HEK293 (cell line): ENCODE results near the gene NLRP6.

ENCODE experiments used
- EGR2 ChIP-seq: fragments of 450-650 bp; formaldehyde crosslinking; IDR thresholded peaks from 2 replicates; pipeline ENCODE4 v1.5.1; 2016; ENCODE audit warnings: low read depth, missing biosample characterization, missing genetic modification characterization
- ELK4 ChIP-seq: IDR thresholded peaks from 2 replicates; pipeline ENCODE4 v1.6.1; 2011; ENCODE audit warnings: mild to moderate bottlenecking, low read depth, low read length, borderline replicate concordance
- INSM2 ChIP-seq: fragments of 450-650 bp; formaldehyde crosslinking; IDR thresholded peaks from 2 replicates; pipeline ENCODE4 v1.5.1; 2016; ENCODE audit warnings: missing biosample characterization, missing genetic modification characterization
- KLF16 ChIP-seq: fragments of 450-650 bp; formaldehyde crosslinking; IDR thresholded peaks from 2 replicates; pipeline ENCODE4 v1.5.1; 2017; ENCODE audit warnings: missing biosample characterization, missing genetic modification characterization
- KLF7 ChIP-seq: fragments of 450-650 bp; formaldehyde crosslinking; IDR thresholded peaks from 2 replicates; pipeline ENCODE4 v1.5.1; 2016; ENCODE audit warnings: missing biosample characterization, missing genetic modification characterization, borderline replicate concordance
- PATZ1 ChIP-seq: fragments of 450-650 bp; formaldehyde crosslinking; IDR thresholded peaks from 2 replicates; pipeline ENCODE4 v1.5.1; 2016; ENCODE audit warnings: missing biosample characterization, missing genetic modification characterization
- PRDM2 ChIP-seq: fragments of 450-650 bp; formaldehyde crosslinking; IDR thresholded peaks from 2 replicates; pipeline ENCODE4 v1.5.1; 2016; ENCODE audit warnings: missing biosample characterization, missing genetic modification characterization, borderline replicate concordance
- SP7 ChIP-seq: fragments of 450-650 bp; formaldehyde crosslinking; IDR thresholded peaks from 2 replicates; pipeline ENCODE4 v1.5.1; 2016; ENCODE audit warnings: missing biosample characterization, missing genetic modification characterization
- TRIM28 ChIP-seq: IDR thresholded peaks from 2 replicates; pipeline ENCODE4 v1.6.1; 2011; ENCODE audit warnings: low read length, control low read depth, borderline replicate concordance
- TSHZ1 ChIP-seq: fragments of 450-650 bp; formaldehyde crosslinking; IDR thresholded peaks from 2 replicates; pipeline ENCODE4 v1.5.1; 2016; ENCODE audit warnings: missing biosample characterization, missing genetic modification characterization, borderline replicate concordance
- ZBTB1 ChIP-seq: fragments of 450-650 bp; formaldehyde crosslinking; IDR thresholded peaks from 2 replicates; pipeline ENCODE4 v1.5.1; 2016; ENCODE audit warnings: missing biosample characterization, missing genetic modification characterization
- ZBTB26 ChIP-seq: fragments of 450-650 bp; formaldehyde crosslinking; optimal IDR thresholded peaks from 2 replicates; pipeline ENCODE3; 2016; ENCODE audit warnings: missing biosample characterization, mild to moderate bottlenecking, missing genetic modification characterization
- ZNF10 ChIP-seq: fragments of 450-650 bp; formaldehyde crosslinking; IDR thresholded peaks from 2 replicates; pipeline ENCODE4 v1.5.1; 2017; ENCODE audit warnings: missing biosample characterization, missing genetic modification characterization
- ZNF16 ChIP-seq: fragments of 450-650 bp; formaldehyde crosslinking; IDR thresholded peaks from 2 replicates; pipeline ENCODE4 v1.5.1; 2016; ENCODE audit warnings: low read depth, missing biosample characterization, missing genetic modification characterization
- ZNF221 ChIP-seq: fragments of 450-650 bp; formaldehyde crosslinking; IDR thresholded peaks from 2 replicates; pipeline ENCODE4 v1.5.1; 2017; ENCODE audit warnings: missing biosample characterization, missing genetic modification characterization, borderline replicate concordance
- ZNF248 ChIP-seq: fragments of 450-650 bp; formaldehyde crosslinking; IDR thresholded peaks from 2 replicates; pipeline ENCODE4 v1.5.1; 2017; ENCODE audit warnings: missing biosample characterization, missing genetic modification characterization
- ZNF335 ChIP-seq: fragments of 450-650 bp; formaldehyde crosslinking; conservative IDR thresholded peaks from 2 replicates; pipeline ENCODE4 v1.5.1; 2016; ENCODE audit warnings: missing biosample characterization, missing genetic modification characterization
- ZNF350 ChIP-seq: fragments of 450-650 bp; formaldehyde crosslinking; IDR thresholded peaks from 2 replicates; pipeline ENCODE4 v1.5.0; 2017; ENCODE audit warnings: missing biosample characterization, mild to moderate bottlenecking, missing genetic modification characterization
- ZNF354C ChIP-seq: fragments of 450-650 bp; formaldehyde crosslinking; IDR thresholded peaks from 2 replicates; pipeline ENCODE4 v1.5.1; 2016; ENCODE audit warnings: missing biosample characterization, missing genetic modification characterization, low read depth, borderline replicate concordance
- ZNF37A ChIP-seq: fragments of 450-650 bp; IDR thresholded peaks from 2 replicates; pipeline ENCODE4 v1.5.1; 2018; ENCODE audit warnings: missing biosample characterization, missing genetic modification characterization
- ZNF791 ChIP-seq: fragments of 450-650 bp; formaldehyde crosslinking; IDR thresholded peaks from 2 replicates; pipeline ENCODE4 v1.5.1; 2016; ENCODE audit warnings: missing biosample characterization, missing genetic modification characterization
- ZXDB ChIP-seq: fragments of 450-650 bp; formaldehyde crosslinking; IDR thresholded peaks from 2 replicates; pipeline ENCODE4 v1.5.1; 2016; ENCODE audit warnings: missing biosample characterization, missing genetic modification characterization

The NLRP6 gene

GRCh38 chr11:236774-237767 is 41.1 kb upstream of the NLRP6 start, which contains the start of gene PSMD13 (continued):
- no peak for TF ChIP-seq PRDM2
- peak; percentile 90 for TF ChIP-seq ZNF335
- no peak for TF ChIP-seq ZNF37A (tag by site-specific recombination)
- TF ChIP-seq TSHZ1 (tag by site-specific recombination) = no peak
- no peak for TF ChIP-seq ZNF16 (tag by site-specific recombination)
- no peak for TF ChIP-seq ZNF10
- no peak for TF ChIP-seq INSM2 (tag by site-specific recombination)
- TF ChIP-seq ZBTB1 = no peak
- no peak for TF ChIP-seq ZNF221 (tag by site-specific recombination)
- no peak for TF ChIP-seq ZNF791 (tag by site-specific recombination)
- TF ChIP-seq ZBTB26 (tag by site-specific recombination) = peak; percentile 30
- TF ChIP-seq ZNF354C (tag by site-specific recombination) = no peak
- TF ChIP-seq ZNF350 = no peak
- TF ChIP-seq ELK4 = no peak; the same call in 1 of the 2 replicates
- peak; percentile 23; the same call in 1 of the 2 replicates for TF ChIP-seq ZXDB (tag by site-specific recombination)
- 0 out of 2 replicates have a peak, but pooled peaks have one; percentile 17 for TF ChIP-seq SP7 (tag by site-specific recombination)
- TF ChIP-seq TRIM28 = no peak
- TF ChIP-seq KLF16 (tag by site-specific recombination) = peak; percentile 37; the same call in 1 of the 2 replicates
- no peak for TF ChIP-seq PATZ1 (tag by site-specific recombination)
- 0 out of 2 replicates have a peak, but pooled peaks have one; percentile 25 for TF ChIP-seq KLF7 (tag by site-specific recombination)
- peak; percentile 60; the same call in 1 of the 2 replicates for TF ChIP-seq EGR2 (tag by site-specific recombination)
- TF ChIP-seq ZNF248 (tag by site-specific recombination) = no peak
